ENCODE measurements around the gene KCNK2.

The KCNK2 gene, protein sequence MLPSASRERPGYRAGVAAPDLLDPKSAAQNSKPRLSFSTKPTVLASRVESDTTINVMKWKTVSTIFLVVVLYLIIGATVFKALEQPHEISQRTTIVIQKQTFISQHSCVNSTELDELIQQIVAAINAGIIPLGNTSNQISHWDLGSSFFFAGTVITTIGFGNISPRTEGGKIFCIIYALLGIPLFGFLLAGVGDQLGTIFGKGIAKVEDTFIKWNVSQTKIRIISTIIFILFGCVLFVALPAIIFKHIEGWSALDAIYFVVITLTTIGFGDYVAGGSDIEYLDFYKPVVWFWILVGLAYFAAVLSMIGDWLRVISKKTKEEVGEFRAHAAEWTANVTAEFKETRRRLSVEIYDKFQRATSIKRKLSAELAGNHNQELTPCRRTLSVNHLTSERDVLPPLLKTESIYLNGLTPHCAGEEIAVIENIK

DNA sequence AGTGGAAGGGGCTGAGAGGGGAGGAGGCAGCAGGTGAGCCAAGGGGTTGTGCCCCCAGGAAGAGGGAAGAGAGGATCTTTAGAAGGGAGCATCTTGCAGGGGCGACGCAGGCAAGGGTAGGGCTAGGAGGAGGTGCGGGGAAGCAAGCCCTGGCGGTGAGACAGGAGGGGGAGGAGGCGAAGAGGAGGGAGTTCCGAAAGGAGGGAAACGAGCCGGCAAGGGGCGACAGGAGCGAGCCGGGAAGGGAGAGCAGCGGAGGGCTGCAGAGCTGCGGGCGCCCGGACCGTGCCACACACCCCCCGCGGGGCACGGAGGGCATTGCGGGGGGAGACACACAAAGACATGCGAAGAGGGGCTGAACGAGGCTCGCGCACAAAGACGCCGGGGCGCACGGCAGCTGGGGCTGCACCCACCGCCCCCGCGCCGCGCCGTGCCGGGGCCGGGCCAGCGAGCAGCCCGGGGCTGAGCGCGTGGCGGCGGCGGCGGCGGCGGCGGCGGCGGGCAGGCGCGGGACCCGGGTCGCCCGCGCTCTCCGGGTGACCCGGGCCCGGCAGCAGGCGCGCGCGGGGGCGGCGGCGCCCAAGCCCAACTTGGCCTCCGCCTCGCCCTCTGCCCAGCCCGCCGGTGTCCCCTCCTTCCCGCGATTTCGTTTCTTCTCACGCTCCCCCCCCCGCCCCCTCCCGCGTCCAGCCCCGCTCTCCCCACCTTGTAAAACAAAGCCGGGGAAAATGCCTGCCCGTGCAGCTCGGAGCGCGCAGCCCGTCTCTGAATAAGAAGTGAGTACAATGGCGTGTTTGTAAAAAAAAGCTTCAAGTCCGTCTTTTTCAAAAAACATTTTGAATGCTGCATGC is at the start of gene KCNK2:
KCNK2 (plus strand) TSS at position 206 of the 851 bp plus-strand sequence. CDS start 649 bp downstream, outside the sequence.
- DNase-seq: peak in 2 of 3 experiments; percentile 74 to 84

DNA sequence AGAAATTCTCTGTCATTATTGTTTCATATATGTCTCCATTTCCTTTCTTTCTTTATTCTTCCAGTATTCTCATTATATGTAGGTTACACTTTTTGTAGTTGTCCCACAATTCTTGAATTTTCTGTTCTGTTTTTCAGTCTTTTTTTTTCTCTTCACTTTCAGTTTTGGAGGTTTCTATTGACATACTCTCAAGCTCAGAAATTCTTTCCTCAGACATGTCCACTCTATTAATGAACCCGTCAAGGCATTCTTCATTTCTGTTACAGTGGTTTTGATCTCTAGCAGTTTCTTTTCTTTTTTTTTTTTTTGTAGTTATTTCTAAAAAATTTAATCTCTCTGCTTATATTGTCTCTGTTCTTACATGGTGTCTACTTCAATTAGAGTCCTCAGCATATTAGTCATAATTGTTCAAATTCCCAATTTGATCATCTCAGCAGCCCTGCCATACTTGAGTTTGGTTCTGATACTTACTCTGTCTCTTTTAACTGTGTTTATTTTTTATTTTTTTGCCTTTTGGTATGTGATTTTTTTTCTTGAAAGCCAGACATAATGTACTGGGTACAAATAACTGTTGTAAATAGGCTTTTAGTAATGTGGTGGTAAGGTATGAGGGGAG is 49.5 kb upstream of the KCNK2 start:
- no peak for DNase-seq

DNA sequence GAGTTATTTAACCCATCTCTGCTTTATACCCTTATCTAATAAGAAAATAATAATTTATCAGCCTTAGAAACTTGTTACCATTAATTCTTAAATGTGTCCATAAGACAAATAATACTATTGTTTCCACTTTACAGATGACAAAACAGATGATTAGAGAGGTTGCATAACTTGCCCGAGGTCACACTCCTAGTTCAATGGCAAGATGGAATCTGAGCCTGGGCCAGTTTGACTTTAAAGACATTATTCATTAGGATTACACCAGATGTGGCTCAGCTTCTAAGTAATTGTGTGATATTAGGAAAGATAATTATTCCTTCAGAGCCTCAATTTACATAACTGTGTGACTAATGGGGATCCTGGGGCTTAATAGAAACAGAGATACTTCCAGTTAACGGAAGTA is 42.3 kb upstream of the KCNK2 start:
- DNase-seq: no peak

DNA sequence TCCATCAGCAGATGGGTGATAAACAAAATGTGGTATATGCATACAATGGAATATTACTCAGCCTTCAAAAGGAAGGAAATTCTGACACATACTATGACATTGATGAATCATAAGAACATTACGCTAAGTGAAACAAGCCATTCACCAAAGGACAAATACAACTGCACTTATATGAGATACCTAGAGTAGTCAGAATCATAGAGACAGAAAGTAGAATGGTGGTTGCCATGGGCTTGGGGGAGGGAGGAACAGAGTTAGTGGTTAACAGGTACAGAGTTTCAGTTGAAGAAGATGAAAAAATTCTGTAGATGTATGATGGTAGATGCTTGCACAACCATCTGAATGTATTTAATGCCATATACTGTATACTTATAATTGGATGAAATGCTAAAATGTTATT is 39.1 kb upstream of the KCNK2 start:
- DNase-seq: no peak

DNA sequence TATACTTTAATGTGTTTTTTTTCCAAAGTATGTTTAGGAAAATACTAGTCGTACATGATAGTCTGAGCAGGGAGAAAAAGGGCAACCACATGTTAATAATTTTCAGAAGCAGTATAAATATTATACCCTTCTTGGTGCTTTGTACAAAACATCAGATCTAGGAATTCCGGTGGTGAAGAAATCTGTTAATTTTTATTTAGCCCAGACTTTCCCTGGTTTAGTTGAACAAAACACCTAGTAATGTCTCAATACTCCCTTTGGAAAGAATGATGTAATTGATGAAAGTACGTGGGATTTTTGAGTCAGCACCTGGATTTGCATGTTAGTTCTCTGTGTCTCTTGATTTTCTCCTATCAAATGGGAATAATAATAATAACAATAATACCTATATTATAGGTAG is 38.4 kb upstream of the KCNK2 start:
- no peak for DNase-seq

DNA sequence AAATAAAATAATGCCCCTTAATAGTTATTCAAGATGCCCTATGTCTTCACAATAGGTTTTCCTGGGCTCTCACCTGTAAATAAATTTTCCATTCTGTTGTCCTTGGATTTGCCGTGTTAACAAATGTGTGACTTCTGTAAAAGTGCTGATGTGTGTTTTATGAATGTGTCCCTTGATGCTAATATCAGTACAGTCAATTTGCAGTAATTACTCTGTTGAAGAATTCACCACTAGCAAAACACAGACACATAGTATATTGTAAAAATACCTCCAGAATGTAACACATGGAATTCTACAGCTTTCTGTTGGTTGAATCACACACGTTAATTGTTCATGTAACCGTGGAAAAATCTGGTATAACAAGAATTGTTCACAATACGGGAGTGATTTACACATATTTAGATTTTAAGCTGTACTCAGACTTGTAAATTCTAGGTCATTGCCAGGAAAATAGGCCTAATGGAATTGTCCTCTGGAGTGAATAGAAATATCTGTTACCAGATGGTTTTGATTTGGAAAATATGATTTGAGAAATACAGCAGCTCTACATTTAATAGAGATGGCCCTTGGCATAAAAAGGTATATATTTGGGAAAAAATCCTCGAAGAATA is 36.7 kb upstream of the KCNK2 start:
- no peak for DNase-seq

DNA sequence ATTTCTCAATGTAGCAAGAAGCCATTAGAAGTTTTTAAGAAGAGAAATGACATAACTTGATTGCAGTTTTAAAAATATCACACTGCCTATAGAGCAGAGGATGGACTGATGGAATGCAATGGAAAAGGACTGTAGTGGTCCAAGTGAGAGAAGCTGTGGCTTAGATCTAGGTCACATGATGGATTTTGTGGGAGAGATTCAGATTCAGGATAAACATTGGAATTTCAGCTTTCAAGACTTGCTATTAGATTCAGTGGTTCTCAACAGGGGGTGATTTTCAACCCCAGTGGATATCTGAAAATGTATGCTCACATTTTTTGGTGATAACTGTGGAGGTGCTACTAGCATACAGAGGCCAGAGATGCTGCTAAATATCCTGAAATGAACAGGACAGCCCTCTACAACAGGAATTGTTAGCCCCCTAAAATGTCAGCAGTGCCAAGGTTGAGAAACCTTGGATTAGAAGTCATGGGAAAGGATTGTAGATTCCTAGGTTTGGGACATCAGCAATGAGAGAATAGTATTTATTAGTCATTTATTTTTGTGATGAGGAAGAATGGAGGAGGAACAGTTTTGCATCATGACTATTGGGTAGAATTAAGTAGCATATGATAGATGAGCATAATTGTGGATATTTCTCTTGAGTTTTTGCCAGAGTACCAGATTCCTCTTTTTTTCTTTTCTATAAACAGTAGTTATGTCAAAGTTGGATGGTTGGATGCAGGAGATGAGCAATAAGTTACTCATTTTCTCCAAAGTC is 30.1 kb upstream of the KCNK2 start:
- no peak for DNase-seq

DNA sequence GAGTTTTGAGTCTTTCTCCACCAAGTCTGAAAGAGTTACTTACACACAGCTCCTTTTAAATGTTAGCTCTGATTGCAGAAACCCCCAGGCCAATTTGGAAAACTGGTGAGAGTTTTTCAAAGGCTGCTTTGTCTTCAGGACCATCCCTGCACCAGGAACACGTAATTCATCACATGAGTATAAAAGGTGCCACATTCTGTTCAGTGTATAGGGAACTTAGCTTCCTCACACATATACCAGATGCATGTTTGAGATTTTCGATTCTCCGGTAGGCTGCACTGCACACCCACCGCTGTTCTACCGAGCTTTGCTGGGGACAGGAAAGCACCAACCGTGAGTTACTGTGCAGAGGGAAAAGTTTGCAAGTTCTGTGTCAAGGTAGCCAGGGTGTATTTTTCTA is 28.3 kb upstream of the KCNK2 start:
- no peak for DNase-seq

DNA sequence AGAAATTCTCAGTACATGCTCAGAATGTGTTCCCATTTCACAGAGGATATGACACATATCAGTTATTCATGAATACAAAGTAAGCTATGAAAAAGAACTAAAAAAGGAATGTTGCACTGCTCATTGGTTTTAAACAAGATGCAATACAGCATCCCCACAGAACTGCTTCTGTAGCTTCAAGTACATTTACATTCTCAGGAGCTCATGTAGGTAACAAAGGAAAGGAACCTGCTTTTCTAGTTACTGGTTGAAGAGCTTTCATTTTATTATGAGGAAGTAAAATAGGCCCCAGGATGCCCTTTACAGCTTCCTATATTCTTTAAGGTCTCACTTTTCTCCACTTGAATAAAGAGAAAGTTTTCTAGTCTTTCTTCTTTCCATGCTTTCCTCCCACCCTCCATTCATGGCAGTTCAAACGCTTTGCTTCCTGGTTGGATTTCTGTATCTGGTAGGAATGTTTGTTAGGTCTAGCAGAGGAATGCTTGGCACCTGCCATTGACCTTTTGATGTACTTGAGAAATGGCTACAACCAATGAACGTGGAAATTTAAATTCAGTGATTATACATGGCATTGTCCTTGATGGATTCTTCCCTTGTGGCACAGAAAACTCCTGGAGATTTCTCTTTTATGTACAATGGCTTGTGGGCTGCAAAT is 27.1 kb upstream of the KCNK2 start:
- DNase-seq: no peak

DNA sequence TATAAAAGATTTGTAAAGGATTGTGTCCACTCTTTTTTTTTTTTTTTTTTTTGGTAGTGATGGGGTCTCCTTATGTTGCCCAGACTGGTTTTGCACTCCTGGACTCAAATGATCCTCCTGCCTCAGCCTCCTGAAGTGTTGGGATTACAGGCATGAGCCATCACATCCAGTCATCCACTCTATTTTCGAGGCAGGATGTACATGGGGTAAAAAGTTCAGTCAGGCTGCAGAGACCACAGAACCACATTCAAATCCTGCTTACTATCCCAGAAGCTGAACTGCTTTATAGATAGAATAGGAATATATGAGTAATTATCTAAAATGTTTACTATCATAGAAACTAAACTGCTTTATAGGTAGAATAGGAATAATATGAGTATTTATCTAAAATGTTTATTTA is 26.0 kb upstream of the KCNK2 start:
- no peak for DNase-seq

DNA sequence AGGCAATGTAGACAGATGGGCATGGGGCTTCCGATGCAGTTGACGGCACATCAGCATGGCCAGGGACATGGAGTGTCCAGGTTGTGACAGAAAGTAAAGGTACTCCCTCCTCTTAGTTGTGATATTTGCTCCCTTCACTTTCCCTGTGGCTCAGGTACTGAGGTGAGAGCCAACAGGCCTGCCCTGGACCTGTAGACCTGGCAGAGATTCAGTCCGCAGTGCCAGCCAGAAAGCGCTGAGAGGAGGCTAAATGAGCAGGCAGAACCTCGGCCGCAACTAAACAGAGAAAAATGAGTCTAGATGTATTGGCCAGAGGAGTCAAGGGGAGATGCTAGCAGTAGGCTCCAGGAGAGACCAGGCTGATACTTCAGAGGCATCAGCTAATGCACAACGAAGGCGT is 22.6 kb upstream of the KCNK2 start:
- no peak for DNase-seq

DNA sequence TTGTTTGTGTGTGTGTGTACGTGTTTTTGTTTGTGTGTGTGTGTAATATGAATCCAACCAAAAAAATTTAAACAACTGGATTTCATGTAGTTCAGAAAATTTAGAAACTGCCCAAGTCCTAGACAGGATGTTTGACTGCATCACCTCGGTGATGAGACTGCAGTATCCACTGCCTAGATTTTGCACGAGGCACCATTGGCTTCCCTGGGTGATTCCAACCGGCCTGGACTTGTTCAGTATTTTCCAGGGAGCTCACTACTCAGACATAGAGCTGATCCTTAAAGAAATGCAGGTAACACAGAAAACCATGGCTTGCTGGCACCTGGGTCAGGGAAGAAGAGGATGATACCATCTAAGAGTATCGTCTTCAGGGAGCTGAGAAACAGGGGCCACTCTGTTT is 18.2 kb upstream of the KCNK2 start:
- DNase-seq: no peak

DNA sequence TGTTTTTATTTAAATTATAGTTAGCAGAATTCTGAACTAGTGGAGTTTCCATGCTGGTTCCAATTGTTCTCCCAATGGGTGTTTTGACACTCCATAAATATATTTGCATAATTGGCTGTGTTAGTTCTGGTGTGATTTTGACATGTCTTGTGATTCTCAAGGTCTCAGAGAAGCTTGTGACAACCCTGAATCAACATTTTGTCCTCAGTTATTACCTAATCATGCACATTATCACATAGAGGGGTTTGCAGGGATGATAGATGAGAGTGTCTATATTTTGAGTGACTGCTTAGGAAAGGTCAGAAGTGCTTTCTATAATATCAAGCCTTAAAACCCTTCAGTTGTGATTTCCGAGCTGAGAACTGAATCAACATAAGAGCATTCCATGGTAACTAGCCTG is 11.5 kb upstream of the KCNK2 start:
- peak in 2 of 3 experiments; percentile 17 to 68 for DNase-seq

DNA sequence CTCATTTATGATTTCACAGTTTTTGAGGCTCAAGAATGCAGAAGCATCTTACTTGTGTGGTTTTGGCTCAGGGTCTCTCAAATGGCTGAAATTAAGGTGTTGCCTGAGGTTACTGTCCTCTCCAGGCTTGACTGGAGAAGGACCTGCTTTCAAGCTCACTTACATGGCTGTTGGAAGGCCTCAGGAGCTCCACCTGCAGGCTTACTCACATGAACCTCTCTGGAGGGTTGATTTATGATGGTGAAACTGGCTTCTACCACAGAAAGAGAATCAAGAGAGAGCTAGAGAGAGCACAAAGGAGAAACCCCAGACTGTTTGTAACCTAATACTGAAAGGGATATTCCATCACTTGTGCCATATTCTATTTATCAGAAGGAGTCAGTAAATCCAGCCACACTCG is 6.2 kb upstream of the KCNK2 start:
- DNase-seq: peak in 2 of 3 experiments; percentile 20 to 30

DNA sequence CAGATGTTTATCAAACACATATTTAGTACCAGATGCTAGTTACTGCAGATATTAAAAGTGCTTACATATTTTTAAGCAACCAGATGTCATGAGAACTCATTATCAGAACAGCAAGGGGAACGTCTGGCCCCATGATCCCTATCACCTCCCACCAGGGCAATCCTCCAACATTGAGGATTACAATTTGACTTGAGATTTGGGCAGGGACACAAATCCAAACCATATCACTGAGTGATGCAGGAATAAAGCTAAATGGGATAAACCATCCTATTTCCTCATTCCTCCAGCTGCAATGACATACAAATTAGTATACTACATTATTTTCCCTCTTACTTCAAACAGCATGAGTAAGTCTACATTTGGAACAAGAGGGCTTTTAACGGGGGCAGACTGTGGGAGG is 3.1 kb upstream of the KCNK2 start:
- DNase-seq: no peak

DNA sequence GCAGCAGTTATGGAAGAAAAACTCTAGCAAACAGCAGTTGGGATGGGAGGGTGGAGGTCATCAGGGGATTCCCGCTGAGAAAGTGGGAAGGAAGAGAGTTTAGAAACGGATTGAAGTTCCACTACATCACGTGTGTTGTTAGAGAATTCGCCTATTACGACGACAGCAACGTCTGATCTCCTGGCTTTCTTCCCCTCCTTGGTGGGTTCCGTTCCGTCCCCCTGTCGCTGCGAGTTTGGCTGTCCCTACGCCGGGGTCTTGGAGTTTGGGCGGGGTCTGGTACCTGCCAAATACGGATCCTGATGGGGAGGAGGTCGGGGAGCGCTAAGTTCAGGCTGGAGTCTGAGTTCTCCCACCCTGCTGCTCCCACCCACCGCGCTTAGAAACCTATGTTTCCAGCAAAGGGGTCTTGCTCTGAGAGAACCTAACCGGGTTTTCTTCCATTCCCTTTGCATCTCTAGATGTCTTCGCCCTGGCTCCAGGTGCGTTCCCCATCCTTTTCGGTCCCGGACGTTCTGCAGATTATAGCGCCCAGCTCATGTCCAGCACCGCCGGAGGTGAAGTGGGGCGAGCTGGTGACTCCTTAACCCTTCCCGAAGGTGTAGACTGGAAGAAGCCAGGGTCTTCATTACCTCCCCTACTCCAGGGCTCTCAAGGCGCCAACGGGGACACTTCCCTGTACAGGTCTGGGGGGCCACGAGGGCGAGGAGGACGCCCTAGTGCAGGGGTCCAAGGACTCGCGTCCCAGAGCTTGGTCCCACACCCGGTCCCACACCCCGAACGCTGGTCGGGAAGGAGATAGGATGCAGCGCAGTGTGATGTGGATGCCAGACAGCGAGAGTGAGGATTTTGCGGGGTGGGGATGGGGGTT is 641 bp upstream of the KCNK2 start:
- no peak for DNase-seq

DNA sequence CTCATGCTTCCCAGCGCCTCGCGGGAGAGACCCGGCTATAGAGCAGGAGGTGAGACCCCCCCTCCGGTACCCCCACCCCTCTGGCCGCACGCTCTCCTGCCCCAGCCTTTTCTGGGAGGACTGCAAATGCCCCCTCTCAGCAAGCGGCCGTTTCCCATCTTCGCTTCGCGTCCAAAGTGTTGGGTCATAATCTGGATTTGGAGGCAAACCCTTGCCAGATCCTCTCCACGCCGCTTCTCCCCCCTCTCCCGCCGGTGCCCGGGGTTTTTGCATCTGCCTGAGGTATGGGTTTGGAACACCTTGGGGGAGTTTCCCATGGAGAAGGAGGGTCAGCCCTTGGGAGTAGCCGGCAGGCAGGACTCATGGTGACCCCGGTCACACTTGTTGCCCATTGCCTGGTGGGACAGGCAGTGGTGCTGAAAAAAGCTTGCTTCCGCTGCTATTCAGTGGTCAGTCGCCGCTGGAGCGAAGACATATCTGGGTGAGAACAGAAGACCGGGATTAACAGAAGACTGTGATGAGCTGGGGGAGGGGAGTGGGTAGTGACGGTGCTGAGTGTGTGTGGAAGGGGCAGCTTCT is 935 bp downstream of the KCNK2 start:
- DNase-seq: peak in 2 of 3 experiments; percentile 83 to 91

DNA sequence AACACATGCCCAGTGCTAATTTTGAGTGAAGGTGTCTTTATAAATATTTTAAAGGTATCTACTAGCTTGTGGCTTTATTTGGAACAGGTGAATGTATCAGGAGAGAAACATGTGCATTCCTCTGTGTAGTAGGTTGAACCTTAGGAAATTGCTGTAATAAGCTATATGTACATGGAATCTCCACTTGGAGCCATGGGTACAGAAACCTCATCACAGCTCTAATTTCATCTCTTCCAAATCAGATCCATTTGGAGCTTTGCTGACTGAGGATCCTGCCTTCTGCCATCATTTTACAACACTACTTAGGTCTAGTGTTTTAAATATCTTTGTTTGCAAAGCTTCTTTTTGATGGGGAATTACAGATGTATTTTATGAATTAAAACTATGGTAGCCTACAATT is 2.1 kb downstream of the KCNK2 start:
- DNase-seq: peak in 1 of 3 experiments; percentile 57

DNA sequence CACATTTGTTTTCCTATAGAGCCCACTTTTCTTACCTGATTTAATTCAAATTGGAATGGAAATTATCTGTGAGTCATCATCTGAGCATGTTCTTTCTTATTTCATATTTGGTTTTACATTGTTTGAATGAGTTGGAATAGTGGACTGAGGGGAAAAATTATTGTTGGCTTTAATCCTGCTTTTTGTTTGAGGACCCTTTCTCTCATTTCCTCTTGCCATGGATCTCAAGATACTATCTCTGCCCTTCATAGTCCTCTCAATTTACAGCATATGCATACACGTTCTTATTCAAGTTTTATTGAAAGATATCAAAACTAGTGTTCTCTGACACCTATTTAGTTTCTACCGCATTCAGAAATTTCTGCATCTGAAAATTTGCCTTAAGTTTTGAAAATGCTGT is 5.1 kb downstream of the KCNK2 start:
- DNase-seq: no peak

DNA sequence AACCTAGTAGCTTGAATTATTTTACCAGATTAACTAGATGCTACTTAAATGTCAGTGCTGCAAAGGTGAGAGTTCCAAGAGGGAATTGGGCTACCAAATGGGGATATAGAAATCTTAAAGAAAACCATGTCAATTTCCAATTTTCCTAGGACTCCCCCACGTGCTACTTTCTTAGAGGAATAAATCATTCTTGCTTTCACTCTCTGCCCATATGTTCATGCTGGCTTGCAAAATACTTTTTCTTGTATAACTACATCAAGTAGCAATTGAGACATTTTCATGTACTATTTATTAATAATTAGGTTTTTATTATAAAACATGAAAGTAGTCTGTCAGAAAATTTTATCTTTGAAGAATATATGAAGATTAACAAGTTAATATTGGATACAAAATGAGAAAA is 11.8 kb downstream of the KCNK2 start:
- no peak for DNase-seq

Measured in NCI-H1417 (cell line).